Fibroblast of lung (primary cell): ENCODE measurements around the gene CLP1. TPM values are rescaled to one million over a fixed set of nuclear protein-coding genes. Genes with fewer than 3 reads are reported as not detected.
A peak's percentile ranks its signal among the peaks of the same experiment; 100 is the strongest.

Source experiments
- DNase-seq, 2 donors: peaks; one replicate each; pipeline versions ENCODE4 v3.0.0 to v3.0.0-alpha.2; 2010; ENCODE audit warnings: low read depth in 2 of 2
- H2AFZ ChIP-seq: 2 replicates; pipeline ENCODE4 v1.5.1; 2012; ENCODE audit warnings: low read length, control low read depth, inconsistent platforms
- H3K27ac ChIP-seq: 2 replicates; pipeline ENCODE4 v1.5.1; 2011; ENCODE audit warnings: low read length, control low read depth; ENCODE audit not compliant: insufficient read depth
- H3K27me3 ChIP-seq: 2 replicates; pipeline ENCODE4 v1.5.1; 2011; ENCODE audit warnings: mild to moderate bottlenecking, low read length; ENCODE audit not compliant: control insufficient read depth, insufficient read depth
- H3K36me3 ChIP-seq: 2 replicates; pipeline ENCODE4 v1.5.1; 2011; ENCODE audit warnings: low read length; ENCODE audit not compliant: control insufficient read depth, insufficient read depth
- H3K4me1 ChIP-seq: 2 replicates; pipeline ENCODE4 v1.5.1; 2011; ENCODE audit warnings: low read length; ENCODE audit not compliant: control insufficient read depth, insufficient read depth; ENCODE audit errors: extremely low read depth
- H3K4me2 ChIP-seq: 2 replicates; pipeline ENCODE4 v1.5.1; 2011; ENCODE audit warnings: low read length, control low read depth; ENCODE audit not compliant: insufficient read depth; ENCODE audit errors: extremely low read depth
- H3K4me3 ChIP-seq, 4 experiments: fragments of 200-600 bp in 1 of 4; sonication (generic) in 1 of 4; replicated peaks in 1 of 4; 2 replicates each; pipeline ENCODE4 v1.5.1; 2011 to 2016; ENCODE audit warnings: low read length in 4 of 4, low read depth in 3 of 4, mild to moderate bottlenecking in 3 of 4, control low read depth in 2 of 4, inconsistent platforms in 1 of 4, mixed read lengths in 1 of 4; ENCODE audit not compliant: insufficient read depth in 1 of 4; ENCODE audit errors: control extremely low read depth in 1 of 4
- H3K79me2 ChIP-seq: 2 replicates; pipeline ENCODE4 v1.5.1; 2012; ENCODE audit warnings: mild to moderate bottlenecking, low read length, inconsistent platforms; ENCODE audit not compliant: control insufficient read depth, insufficient read depth
- H3K9ac ChIP-seq: 2 replicates; pipeline ENCODE4 v1.5.1; 2011; ENCODE audit warnings: mild to moderate bottlenecking, low read length, control low read depth; ENCODE audit not compliant: insufficient read depth
- H3K9me3 ChIP-seq: 2 replicates; pipeline ENCODE4 v1.5.1; 2012; ENCODE audit warnings: low read depth, low read length; ENCODE audit not compliant: control insufficient read depth, insufficient read depth
- H4K20me1 ChIP-seq: 2 replicates; pipeline ENCODE4 v1.5.1; 2011; ENCODE audit warnings: low read length; ENCODE audit not compliant: control insufficient read depth, insufficient read depth; ENCODE audit errors: extremely low read depth
- CTCF ChIP-seq, 2 donors: IDR thresholded peaks in 1 of 2; conservative IDR thresholded peaks in 1 of 2; 1 replicate in 1 of 2; 2 replicates in 1 of 2; pipeline ENCODE4 v1.5.1; 2011 to 2012; ENCODE audit warnings: low read length in 2 of 2, control low read depth in 1 of 2, inconsistent platforms in 1 of 2, low read depth in 1 of 2, mild to moderate bottlenecking in 1 of 2
- EZH2 ChIP-seq: IDR thresholded peaks from 2 replicates; pipeline ENCODE4 v1.5.1; 2012; ENCODE audit warnings: low read length, control low read depth, mild to moderate bottlenecking; ENCODE audit errors: missing control alignments
- polyA plus RNA-seq, 2 donors: library from polyadenylated mRNA; depleted of rRNA in 1 of 2; stranded (reverse) in 1 of 2; unstranded in 1 of 2; fragments of >200 nt; gene quantifications; 2 replicates each; pipeline ENCODE4 v1.2.1, GENCODE V29; 2011 to 2012; ENCODE audit warnings: missing spikeins in 1 of 2
- total RNA-seq: library from RNA; depleted of rRNA; stranded (reverse); fragments of >200 nt; gene quantifications from 2 replicates; pipeline ENCODE4 v1.2.1, GENCODE V29; 2014

The CLP1 gene
- total and polyA plus RNA-seq, 2 donors (not counting 1 experiment from before 2014, with no cell fraction given): 13.2 to 24.1 TPM

- Histone ChIP-seq H3K4me3 (no peak overlapping the region), H3K36me3 (peaks cover 17% of the 10 kb centered on the region)
Observed at GRCh38 chr11:57698843-57699365, 41.3 kb downstream of the CLP1 start.

GRCh38 chr11:57699813-57700212 is 42.3 kb downstream of the CLP1 start:
- H3K27me3 ChIP-seq: no peaks in the 10 kb centered on the region
- H2AFZ ChIP-seq: no peak overlapping the region
- H3K4me2 ChIP-seq: no peak overlapping the region
- no peaks in the 10 kb centered on the region for H3K9me3 ChIP-seq
- no peaks in the 10 kb centered on the region for H3K4me1 ChIP-seq
- no peaks in the 10 kb centered on the region for H3K79me2 ChIP-seq
- no peak for DNase-seq
- no peaks in the 10 kb centered on the region for H4K20me1 ChIP-seq
- peaks cover 19% of the 10 kb centered on the region for H3K36me3 ChIP-seq
- no peak overlapping the region for H3K9ac ChIP-seq
- no peak overlapping the region for H3K4me3 ChIP-seq
- no peak overlapping the region for H3K27ac ChIP-seq
- TF ChIP-seq CTCF (conservative IDR thresholded peaks at IDR 0.05 in 1 of 2, IDR thresholded peaks at IDR 0.05 in 1 of 2; ENCODE audit: low read depth in 1 of 2, low read length in 2 of 2) (no peak), EZH2 (no peak)

More at GRCh38 chr11:57698843-57699365, 41.3 kb downstream of the CLP1 start:
- H3K9me3 ChIP-seq: no peaks in the 10 kb centered on the region
- no peaks in the 10 kb centered on the region for H3K4me1 ChIP-seq
- H3K9ac ChIP-seq: no peak overlapping the region
- H3K79me2 ChIP-seq: no peaks in the 10 kb centered on the region
- H3K27me3 ChIP-seq: no peaks in the 10 kb centered on the region
- DNase-seq: no peak
- no peak overlapping the region for H2AFZ ChIP-seq
- H4K20me1 ChIP-seq: no peaks in the 10 kb centered on the region
- TF ChIP-seq EZH2 (no peak), CTCF (conservative IDR thresholded peaks at IDR 0.05 in 1 of 2, IDR thresholded peaks at IDR 0.05 in 1 of 2; ENCODE audit: low read depth in 1 of 2, low read length in 2 of 2) (no peak)
- no peak overlapping the region for H3K27ac ChIP-seq
- no peak overlapping the region for H3K4me2 ChIP-seq

GRCh38 chr11:57700425-57700824 is 42.9 kb downstream of the CLP1 start:
- no peak overlapping the region for H3K4me2 ChIP-seq
- H3K9me3 ChIP-seq: no peaks in the 10 kb centered on the region
- no peak for TF ChIP-seq EZH2
- peak in 1 of 2 donors; percentile 26 for TF ChIP-seq CTCF (conservative IDR thresholded peaks at IDR 0.05 in 1 of 2, IDR thresholded peaks at IDR 0.05 in 1 of 2; ENCODE audit: low read depth in 1 of 2, low read length in 2 of 2)
- H3K9ac ChIP-seq: no peak overlapping the region
- H3K36me3 ChIP-seq: peaks cover 19% of the 10 kb centered on the region
- H2AFZ ChIP-seq: no peak overlapping the region
- H3K27ac ChIP-seq: no peak overlapping the region
- H3K27me3 ChIP-seq: no peaks in the 10 kb centered on the region
- H3K79me2 ChIP-seq: no peaks in the 10 kb centered on the region
- no peaks in the 10 kb centered on the region for H3K4me1 ChIP-seq
- DNase-seq: no peak
- H3K4me3 ChIP-seq: no peak overlapping the region
- H4K20me1 ChIP-seq: no peaks in the 10 kb centered on the region
